ENCODE measurements around the gene ERC2.

Gene ERC2

DNA sequence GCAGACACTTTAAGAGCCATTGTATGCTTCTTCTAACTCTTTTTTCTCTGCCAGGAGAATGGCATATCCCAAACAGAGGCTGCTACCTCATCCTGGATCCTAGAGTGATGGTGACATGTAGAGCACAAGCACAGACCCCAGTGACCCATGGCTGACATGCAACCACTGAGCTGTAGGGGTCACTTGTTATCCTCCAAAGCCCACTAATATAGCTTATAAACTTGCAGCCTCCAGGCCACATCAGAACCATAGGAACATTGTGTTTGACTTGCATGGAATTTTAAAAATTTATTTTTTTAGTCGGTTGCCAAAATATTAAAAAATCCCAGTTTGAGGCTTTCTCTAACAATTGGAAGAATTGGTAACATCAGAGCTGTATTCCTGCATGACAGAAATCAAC is 698.2 kb downstream of the ERC2 start:
- no peak for DNase-seq

DNA sequence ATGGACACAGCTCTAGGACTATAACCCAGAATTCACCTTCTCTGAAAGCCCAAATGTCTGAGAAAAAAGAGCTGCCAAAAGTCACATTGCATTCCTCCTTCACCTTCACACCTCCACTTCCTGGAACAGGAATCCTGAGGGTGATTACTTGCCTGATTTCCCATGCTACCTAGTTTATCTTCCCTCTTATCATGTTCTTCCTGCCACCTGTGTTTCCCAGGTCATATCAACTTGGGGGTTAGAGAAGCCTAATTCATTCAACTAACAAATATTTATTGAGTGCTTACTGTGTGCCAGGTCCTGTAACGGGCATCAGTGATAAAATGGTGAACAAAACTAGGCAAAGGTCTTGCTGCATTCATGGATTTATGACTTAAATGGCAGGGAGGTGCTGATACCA is 701.5 kb downstream of the ERC2 start:
- DNase-seq = no peak

DNA sequence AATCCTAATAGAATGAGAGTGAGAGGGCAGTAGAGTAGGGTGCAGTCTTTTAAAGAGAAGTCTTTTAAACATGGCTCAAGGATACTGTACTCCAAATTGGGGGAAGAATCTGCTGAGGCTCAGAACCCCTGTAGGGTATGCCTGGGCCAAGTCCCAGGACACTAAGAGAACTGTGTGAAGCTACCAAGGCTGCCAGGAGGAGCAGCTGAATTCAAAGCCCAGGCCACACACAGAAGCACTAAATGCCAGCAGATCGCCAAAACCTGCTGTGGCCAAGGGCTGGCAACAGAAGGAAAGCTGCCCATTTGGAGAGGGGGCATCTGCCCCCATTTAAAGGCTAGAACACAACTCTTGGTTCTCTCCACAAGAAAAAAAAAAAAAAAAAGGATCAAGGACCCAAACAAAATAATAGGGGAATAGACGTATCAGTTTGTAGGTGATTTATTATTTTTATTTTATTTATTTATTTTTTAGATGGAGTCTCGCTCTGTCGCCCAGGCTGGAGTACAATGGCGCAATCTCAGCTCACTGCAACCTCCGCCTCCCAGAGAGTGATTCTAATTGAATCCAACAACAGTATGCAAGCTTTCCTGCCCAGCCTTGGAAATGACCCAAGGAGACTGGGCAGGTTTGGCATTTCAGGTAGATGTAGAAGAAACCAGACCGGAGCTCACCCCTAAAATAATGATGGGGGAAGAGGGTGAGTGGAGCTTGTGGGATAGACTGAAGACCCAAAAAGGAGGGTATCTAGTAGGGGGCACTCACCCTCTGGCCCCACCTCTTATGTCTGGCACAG is 702.2 kb downstream of the ERC2 start:
- DNase-seq = no peak

DNA sequence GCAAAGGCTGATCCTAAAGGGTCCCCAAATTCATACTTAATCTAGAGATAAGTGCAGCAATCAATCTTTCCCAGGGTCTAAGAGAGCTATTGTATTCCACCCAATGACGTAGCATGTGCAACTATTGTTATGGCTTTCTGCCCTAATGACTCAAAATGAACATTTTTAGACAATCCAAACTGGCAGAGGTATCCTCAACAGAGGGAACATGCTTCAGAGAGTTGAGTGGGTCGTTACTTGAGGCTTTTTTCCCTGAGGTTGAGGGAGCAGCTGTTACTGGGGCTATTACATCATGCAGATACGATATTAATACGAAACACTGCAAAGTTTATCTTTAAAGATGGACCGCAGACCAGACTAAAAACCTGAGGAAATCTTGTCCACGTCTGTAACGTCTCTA is 702.9 kb downstream of the ERC2 start:
- DNase-seq = no peak

DNA sequence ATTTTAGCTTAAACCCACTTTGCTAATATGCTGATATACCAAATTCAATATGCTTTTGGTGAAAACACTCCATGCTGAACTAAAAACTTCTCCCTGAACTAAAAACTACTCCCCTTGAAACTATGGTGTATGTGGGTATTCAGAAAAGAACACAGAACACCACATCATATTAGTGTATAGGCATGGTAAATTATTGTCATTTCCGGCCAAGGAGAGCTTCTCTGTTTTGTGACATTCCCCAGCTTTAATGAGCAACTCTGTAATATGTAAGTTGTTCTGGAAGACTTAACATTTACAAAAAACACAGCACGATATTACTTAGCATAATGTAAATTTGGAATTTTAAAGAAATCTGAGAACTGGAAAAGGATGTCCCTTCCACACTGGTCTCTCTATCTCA is 711.3 kb downstream of the ERC2 start:
- DNase-seq = no peak

DNA sequence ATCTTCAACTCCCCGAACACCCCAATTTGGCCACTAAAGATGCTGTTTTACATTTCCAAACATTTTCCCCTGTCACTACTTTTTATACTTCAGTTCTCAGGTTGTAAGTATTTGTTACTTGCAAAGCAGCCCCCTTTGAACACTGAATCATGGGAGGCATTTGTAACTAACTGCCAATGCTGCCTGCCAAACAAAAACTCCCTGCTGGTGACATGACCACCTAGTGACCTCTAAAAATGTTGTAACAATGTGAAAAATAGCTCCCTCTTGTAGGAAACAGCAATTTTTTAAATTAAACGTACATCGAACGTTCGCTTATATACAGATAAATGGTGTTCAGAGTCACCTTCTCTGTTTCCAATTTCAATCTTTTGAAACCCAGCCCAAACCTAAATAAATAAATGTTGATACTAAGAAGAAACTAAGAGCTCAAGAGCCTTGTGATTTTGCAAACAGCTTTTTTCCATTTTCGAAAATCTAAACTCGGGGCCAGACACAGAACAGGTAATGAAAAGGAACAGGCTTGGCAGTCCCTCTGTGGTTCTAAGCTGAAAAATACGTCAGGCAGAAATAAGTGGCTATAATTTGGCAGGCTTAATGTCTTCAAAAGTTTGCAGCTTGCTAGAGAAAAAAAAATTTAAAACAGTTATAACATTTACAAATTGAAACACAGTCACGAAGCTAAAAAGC is 712.6 kb downstream of the ERC2 start:
- no peak for DNase-seq

DNA sequence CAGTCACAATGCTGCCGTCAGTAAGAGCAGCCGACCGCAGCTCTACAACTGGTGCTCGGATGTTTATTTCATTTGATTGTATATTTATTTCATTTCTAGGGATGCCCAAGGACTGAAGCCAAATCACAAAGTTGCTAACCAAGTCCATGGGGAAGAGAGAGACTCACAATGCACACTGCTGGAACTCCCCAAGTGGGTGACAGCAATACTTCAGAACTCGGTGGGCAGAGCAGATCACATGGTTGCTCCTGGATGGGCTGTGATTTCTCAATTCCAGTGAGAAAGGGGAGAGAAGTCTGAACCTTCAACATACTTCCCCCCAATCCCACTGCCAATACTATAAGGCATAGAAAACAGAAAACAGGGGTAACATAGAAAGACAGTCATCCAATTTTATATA is 715.4 kb downstream of the ERC2 start:
- no peak for DNase-seq

DNA sequence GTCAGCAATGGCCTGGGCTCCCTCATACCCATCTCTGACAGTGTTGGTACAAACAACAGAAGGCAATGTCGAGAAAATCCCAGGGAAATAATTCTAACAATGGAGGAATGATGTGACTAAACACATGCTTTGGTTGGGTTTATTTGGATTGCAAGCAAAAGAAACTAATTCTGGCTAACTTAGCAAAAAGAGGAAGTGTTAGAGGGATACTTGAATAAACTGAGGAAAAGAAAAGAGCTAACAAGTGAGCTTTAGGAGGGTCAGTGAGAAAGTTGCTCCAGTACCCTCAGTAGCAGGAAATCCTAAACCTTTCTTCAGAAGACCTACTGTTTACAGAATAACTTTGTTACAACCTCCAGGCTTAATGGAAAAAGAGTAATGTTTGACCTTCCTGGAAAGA is 716.5 kb downstream of the ERC2 start:
- DNase-seq = no peak

DNA sequence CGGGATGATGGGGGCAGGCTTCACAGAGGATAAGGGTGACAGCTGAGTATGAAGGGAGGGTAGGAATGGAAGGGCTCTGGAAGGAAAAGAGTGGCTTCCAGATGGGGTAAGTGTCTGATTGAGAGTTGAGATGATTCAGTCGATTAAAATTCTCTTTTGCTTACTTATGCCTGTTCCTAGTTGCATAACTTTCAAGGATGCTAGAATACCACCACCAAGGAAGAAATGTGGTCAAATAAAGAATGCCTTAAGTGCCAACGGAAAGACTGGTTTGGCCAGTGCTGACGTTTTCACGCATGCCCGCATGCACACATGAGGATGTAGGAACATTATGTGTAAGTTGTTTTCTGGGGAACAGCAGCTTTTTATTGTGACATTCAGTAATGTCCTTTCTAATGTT is 717.7 kb downstream of the ERC2 start:
- no peak for DNase-seq

DNA sequence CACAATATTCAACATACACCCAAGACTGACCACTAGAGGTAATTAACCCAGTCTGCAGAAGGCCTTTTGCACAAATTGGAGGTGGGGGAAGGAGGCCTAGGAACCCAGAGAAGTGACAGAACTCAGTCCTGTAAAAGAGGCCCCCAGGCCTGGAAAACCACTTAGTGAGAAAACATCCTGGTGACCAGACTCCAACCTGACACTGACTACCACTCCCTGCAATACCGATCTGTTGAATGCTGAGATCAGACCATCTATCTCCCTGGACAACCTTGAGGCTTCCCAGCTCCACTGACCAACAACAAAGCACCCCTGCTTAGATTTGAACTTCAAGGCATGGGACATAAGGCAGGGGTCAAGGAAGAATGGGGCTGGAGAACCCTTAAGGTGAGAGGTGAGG is 719.2 kb downstream of the ERC2 start:
- no peak for DNase-seq

DNA sequence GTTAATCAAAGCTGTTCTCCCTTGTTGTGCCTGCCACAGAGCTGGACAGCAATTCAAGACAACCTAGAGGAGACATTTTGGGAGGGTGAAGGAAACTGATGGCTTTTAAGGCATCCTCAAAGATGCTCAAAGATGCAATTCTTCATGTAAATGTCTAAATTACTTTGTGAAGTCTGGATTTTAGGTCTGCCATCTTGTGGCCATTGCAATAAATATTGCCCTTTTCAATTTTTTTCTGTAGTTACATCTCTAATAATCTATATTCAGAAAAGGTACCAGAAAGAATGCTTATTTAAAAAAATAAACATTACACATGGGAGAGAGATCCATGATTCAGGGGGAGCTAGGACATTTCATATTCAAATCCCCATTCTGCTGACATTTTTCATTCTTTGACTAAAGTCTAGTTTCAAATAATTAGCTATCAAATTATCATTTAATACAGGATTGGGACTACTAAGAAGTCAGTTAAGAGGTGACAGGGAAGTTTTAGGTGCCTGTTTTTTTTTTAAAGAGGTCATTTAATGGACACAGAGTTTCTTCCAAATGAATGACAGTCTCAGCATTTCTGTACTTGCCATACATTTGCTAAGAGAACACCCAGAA is 721.4 kb downstream of the ERC2 start:
- DNase-seq = no peak

DNA sequence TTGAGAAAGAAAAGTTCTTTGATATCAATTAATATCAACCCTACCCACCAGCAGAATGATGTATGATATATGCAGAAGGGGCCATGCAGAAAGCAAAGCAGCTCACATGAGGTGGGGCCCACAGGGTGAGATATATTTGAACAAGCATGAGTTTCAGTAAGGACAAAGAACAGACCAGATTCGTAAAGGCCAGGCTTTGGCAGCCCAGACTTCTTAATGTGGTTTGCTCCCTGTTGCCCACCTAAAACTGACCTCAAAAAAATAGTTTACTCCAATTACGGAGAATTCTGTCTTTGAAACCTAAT is 725.5 kb downstream of the ERC2 start:
- DNase-seq = no peak

DNA sequence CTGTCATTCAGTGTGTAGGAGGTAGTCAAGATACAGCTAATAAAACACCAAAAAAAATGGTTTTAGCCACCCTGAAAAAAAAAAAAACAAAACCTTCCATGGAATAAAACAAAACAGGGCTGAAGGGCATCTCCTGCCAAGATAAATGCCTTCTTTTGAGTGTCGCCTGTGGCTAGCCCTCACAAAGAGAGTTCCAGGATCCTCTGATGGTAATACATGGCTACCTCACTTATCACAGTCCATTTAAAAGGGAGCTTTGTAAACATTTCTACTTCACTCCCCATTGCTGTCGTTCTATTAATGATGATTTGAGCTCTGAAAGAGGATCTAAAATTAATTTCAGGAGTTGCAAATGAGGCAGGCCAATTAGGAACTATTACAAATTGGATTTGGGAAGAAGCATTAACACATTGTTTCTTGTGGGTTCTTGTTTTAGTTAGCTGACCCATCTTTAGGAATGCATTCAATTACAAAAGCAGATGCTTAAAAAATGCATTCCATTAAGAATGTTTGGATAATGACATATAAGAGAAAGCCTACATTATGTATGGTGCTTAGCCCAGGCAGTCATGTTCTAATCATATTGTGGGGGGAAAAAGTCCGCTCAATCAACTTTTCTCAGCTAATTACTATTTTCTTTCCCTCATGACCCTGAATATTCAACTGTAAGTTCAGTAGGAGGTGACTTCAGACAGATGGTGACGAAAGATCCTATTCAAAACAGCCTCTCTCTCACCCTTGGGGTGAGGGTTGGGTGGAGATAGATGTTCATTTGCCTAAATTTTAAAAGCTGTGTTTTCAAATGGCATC is 726.0 kb downstream of the ERC2 start:
- no peak for DNase-seq

DNA sequence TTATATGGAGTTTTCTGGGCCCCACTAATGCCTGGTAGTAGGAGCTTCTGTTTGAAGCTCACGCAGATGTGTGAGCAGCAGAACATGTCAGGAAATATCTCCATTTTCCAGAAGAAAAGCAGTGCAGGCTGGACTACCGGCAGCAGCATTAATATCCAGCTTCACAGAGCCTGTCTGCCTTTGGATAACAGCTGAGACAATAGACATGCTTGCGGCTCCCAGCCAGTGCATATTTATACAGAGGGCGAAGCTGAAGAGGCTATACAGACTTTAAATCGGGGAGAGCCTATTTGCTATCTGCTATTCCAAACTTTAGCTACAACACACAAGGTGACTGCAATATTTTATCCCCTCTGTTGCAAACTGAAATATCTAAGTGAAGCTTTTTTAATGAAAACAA is 731.1 kb downstream of the ERC2 start:
- no peak for DNase-seq

DNA sequence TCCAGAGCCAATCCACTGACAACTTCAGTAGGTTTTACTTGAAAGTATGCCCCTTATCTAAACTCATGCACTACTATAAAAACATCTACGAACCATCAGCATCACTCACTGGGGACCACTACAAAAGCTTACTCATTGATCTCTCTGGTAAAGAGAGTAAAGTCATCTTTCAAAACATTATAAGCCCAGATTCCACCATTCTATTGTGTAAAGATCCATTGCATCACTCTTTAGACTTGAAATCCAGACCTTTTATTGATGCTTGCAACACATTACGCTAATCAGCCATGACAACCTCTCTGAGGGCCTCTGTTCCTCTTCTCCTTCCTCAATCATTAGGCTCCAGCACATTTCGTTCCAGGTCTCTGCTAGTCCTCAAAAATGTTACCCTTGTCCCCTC is 732.3 kb downstream of the ERC2 start:
- no peak for DNase-seq

DNA sequence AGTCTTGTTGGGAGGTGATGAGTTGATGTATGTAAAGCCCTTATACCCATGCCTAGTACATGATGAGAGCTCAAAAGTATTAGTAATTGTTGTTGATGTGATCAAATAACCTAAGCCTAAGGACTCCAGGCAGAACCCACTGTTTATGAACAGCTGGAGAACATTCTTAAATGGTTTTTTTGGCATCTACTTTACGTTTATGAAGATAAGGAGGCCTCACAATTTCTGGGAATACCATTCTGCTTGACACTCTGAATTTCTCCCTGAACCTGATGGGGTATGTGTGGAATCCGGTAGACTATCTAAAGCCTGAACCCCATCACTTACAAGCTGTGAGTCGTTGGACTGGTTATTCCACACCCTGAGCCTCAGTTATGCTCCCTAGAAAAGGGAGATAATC is 736.5 kb downstream of the ERC2 start:
- no peak for DNase-seq

DNA sequence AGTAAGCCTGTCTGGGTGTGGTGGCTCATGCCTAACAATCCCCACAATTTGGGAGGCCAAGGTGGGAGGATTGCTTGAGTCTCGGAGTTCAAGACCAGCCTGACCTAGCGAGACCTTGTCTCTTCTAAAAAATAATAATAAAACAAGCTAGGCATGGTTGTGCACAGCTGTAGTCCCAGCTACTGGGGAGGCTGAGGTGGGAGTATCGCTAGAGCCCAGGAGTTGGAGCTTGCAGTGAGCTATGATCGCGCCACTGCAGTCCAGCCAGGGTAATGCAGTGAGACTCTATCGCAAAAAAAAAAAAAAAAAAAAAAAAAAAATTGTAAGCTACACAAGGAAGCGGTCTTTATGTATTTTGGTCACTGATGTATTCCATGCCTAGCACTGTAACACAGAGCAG is 738.7 kb downstream of the ERC2 start:
- no peak for DNase-seq

DNA sequence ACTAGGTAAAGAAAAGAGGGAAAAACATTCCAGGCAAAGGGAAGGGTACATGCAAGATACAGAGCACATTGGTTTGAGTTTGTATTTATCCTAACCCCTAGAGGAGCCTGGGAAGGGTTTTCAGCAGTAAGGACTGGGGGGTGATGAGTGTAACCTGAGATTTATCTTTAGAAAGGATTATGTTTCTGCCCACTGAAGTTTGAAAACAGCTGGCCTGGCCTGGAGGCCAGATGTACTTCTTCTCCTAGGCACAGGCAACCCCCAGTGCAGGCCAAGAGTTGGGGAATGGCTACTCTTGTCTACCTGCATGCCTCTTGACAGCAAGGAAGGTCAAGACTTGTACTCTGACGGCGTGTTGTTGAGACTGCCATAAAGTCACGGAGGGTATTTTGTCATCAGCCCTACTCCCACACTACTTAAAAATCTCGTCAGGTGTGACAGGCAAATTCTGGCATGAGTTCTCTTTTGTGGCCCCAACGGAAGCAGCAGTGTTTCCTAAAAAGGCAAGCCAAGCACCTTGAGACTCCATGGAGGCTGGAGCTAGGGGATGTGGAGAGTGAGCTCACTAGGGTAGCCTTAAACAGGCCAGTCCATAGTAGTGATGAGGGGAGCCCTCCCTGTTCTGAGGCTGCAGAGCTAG is 739.7 kb downstream of the ERC2 start:
- no peak for DNase-seq

DNA sequence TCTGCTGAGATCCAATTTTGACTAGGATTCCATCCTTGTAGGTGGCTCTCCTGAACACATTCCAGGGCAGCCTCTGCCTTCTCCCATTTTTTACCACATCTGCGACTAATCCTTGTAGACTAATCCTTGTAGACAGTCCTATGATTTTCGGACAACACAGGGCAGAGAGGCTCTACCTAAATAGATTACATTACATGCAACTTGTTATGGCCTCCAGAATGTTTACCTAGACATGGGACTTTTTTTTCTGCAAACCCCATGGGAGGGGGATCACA is 741.8 kb downstream of the ERC2 start:
- DNase-seq = no peak

DNA sequence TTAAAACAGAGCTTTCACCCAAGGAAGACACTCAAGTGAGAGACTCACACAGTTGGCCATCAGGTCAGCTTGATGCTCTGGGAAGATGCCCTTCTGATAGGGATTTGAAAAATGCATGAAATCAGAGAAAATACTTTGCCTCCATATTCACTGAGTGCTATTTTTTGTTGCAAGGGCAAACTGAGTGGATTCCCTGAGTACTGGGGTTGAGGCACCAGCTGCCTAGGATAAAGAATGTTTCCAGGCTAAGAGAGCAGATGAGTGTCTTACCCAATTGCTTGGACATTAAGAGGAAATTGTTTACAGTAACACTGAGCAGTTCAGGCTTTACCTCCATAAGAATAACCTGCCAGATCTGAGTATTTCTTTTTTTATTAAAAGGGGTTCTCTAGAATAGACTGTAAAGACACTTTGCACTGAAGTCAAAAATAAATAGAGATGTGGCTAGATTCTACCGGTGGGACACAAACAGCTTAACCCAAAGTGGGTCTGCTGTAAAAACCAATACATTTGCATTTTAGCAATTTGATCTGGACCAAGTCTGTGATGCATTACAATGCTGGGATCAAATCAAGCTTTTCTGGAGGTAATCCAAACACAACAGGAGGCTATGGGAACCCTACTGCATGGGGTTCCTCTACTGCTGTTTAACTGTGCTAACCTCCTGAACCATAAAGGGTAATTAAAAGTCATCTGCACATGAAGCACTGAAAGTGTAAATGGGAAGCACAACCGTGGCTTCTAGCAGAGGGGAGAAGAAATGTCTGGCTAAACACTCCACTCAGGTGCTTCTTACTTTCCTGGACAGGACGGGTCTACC is 742.4 kb downstream of the ERC2 start:
- DNase-seq = no peak

DNA sequence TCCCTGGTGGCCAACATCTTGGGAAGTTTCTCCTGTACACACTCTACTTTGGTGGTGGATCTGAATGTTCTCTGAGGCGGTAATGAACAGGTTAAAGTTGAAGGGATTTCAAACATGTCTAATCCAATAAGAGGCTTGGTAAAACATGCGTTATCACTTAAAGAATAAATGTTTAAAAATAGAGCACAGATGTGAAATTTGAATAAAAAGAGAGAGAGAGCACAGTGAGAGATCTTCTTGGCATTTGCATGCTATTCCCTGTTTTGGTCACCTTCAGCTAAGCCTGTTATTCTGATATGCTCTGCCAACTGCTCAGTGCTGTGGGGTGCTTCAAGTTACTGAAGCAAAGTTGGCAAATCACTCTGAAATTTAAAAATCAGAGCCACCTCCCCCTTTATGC is 743.4 kb downstream of the ERC2 start:
- no peak for DNase-seq

DNA sequence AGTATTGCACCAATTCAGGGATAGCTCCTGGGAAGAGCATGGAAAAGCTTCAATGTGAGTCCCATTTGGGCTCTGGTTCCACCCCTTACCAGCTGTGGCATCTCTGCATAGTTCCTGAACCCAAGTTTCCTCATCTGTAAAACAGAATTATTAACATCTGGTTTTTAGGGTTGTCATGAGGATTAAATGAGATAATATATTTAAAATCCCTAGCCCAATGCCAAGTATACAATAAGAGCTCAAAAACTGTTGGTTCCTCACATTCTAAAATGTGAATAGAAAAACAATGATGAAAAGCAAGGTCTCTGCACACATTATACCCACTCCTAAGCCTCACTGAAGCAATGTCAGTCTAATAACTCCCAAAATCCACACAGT is 743.9 kb downstream of the ERC2 start:
- DNase-seq = no peak
